Hematopoietic multipotent progenitor cell treated with erythropoietin and hydrocortisone succinate and interleukin-3 and kit ligand, for 4 days (in vitro differentiated cells): ENCODE results near the gene SDK1.
"Not testable (repeated sequence)": the region's sequence is repeated elsewhere in the genome, so short reads cannot be mapped to it uniquely, and the experiment has no call there.

ENCODE experiments used
- DNase-seq: peaks from one replicate; pipeline ENCODE4 v3.0.0-alpha.2; 2015

The SDK1 gene

DNA sequence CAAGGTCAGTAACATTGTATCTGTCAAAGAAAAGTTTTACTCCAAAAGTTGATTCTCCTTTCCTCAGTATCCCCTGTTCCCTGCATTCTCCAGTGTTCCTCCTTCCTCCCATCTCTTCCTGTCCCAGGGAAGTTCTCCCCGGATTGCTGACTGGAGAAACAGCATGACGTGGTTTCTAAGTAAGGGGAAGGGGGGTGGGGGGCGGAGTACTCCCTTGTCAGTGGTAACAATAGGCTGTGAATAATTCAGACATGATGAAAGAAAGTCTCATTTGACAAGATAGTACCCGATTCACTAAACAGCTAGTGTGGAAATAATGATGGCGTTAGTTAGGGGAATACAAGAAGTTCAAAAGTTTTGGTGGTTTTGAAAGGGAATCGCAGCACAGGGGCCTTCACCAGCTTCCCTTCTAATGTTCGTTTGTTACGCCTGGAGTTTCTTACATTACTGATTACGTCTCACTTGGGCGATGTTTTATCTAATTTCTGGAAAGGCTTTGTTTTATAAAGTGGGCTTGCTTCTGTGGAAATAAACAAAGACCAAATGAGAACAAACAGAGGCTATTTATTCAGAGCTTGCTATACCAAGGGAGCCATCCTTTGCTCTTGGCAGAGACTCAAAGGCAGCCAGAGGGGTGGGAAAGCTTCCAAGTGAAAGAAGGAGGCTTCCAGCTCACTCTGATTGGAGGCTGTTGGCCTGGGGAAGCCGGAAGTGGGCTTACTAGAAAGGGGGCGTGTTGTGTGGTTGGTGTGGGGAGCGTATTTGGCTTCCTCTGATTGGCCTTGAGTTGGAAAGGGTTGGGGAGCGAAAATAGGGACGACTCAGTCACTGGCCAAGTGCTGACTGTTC is 453.7 kb downstream of the SDK1 start:
- no peak for DNase-seq

DNA sequence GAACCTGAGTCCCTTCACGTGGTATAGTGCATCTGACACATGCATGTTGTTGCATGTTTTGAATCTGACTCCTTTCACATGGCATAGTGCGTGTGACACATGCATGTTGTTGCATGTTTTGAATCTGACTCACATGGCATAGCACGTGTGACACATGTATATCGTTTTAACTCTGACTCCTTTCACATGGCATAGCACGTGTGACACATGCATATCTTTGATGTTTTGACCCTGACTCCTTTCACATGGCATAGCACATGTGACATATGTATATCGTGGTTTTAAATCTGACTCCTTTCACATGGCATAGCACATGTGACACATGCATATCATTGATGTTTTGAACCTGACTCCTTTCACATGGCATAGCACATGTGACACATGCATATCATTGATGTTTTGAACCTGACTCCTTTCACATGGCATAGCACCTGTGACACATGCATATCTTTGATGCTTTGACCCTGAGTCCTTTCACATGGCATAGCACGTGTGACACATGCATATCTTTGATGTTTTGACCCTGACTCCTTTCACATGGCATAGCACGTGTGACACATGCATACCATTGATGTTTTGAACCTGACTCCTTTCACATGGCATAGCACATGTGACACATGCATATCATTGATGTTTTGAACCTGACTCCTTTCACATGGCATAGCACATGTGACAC is 454.9 kb downstream of the SDK1 start:
- not testable (repeated sequence) for DNase-seq

DNA sequence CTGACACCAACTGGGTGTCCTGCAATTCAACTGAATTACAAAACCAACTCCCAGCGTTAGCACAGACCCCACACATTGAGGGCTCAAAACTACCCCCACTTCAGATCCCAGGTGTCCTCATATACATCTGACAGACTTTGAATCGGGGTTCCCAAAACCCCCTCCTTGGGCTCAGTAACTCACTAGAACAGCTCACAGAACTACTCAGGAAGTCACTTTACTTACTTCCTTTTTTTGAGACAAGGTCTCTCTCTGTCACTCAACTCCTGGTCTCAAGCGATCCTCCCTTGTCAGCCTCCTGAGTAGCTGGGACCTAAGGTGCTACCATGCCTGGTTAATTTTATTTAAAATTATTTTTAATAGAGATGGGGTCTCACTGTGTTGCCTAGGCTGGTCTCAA is 456.0 kb downstream of the SDK1 start:
- no peak for DNase-seq

DNA sequence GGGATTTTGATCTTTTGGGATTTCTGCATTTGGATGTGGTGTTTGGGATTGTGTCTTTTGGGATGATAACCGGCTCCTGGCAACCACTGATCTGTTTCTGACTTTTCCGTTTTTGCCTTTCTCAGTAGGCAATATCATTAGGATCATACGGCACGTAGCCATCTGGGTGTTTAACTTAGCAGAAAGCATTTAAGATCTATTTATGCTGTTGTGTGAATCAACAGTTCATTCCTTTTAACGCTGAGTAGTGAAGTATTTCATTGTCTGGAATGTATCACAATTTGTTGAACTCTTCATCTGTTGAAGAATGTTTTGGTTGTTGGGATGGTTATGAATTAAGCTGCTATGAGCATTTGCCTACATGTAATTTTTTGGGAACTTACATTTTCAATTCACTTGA is 459.6 kb downstream of the SDK1 start:
- no peak for DNase-seq

DNA sequence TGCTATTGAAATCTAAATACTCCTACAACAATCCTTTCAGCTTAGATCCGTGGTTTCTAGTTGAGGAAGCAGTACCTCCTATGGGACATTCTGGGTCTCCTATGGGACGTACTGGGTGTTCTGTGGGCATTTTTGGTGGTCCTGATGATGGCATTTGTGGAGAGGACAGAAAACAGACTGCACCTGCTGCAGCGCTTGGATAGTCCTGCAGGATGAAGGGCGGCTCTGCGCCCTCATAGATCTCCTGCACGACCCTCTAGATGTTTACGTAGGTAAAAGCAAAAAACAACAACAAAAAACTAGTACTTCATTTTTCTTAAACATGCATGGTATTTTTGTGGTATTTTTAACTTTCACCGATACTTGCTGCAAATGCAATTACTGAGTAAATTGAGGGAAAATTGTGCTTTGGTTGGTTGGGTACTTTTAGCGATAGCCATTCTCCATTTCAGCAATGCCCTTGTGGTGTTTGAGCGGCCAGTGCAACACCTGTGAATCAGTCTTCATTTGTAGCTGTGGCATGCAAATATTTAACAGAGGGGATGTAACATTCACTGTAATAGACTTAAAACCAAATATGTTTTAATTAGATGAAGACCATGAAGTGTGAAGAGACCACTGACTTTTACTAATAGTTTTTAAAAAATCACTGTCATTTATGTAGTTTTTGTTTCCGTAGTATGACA is 461.2 kb downstream of the SDK1 start:
- DNase-seq: no peak

DNA sequence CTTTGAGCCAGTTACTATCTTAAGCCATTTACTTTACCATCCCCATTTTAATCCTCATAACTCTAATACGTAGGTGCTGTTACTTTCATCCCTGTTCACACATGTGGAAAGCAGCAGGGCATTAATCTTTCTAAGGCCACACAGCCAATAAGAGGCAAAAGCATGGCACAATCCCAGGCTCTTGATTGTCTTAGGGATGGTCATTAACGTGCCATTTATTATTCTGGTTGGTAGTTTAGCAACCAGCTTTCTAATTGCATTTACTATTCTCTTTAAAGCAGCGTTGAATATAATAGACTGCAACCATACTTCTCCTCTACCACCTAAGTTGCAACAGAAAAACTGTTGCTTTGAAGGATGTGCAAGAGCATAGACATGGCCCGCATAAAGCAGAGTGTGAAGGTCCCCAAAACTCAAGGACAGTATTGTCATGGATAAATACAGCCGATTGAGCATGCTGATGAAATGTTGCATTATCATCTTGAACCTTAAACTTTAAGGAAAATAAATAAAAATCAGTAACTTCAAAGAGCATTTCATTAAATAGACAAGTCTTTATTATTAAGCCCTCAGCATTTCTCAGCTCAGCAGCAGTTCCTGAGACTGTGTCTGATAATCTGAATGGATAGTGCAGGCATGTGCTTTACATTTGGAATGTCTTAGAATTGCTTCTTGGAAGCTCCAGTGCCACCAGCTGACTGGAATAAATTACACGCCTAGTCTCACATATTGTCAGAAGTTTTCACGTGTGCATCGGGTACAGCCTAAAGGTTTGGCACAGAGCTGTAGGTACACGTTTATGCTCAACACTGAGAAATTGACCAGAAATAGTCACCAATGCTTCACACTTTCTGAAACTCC is 467.1 kb downstream of the SDK1 start:
- no peak for DNase-seq

DNA sequence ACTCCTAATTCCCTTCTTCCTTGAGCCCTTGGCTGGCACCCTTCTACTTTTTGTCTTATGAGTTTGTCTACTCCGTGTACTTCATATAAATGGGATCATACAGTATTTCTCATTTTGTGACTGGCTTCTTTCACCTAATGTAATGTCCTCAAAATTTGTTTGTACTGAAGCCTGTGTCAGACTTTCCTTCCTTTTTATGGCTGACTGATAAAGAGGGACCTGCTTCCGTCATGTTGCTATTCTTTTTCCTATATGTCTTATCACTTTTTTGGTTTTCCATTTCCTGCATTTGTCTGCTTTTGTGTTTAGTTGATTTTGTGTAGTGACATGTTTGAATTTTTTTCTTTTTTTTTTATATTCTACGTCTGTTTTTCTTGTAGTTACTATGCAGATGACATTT is 470.9 kb downstream of the SDK1 start:
- DNase-seq: no peak

DNA sequence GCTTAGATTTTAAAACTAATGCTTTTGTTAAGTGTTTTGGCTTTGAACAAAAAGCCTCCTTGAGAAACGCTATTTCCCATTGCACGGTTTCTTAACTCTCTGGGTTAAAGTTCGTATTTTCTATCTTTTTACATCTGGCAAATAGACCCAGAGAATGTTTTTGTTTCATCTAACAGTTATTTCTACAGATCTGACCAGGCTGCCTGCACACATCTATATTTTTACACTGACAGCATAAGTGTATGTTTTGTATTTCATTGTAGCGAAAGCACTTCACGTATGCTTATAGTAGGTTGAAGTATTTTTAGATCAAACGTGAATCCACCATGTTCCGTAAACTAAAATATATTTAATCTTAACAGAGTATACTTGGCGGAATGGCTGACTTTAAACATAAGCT is 477.3 kb downstream of the SDK1 start:
- DNase-seq: no peak

DNA sequence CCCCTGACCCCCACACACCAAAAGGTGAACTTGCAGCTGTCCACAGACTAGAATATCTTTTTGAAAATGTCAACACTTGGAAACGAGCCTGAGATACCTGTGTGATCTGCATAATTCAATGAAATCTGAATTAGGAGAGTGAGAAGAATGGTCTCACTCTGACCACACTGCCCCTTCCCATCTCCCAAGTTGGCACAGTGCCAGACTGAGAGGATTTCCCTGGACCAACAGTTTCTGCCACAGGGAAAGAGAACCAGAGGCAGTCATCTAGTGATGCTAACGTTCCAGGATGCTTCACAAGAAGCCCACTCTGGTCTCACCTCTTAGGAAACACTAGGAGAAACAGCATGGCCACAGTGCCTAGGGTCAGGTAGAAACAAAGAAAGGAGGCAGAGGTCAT is 479.0 kb downstream of the SDK1 start:
- DNase-seq: no peak

DNA sequence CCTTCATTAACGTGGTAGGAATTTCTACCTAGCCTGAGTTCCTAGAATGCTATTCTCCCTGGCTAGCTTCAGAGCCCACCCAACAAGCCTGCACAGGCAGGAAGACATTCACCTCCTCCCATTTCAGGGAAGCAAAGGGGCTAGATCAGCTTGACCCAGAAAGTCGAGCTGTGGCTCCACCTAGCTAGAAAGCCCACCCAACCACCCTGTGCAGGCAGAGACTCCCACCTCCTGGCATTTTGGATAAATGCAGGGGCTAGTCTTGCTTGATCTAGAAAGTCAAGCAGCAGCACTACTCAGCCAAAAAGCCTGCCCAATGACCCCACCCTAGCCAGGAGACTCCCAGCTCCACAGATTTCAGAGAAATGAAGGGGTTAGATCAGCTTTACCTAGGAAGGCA is 479.5 kb downstream of the SDK1 start:
- DNase-seq: no peak

DNA sequence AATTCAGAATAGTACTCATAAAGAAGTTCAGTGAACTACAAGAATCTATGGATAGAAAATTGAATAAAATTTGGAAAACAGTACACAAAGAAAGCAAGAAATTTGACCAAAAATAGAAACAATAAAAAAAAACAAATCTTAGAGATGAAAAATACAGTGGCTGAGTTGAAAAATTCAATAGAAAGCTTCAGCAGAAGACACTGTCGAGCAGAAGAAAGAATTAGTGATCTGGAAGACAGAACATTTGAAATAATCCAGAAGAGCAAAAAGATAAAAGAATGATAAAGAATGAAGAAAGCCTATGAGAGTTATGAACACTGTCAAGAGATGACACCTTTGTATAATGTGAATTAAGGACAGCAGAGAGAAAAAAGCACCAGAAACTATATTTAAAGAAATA is 480.6 kb downstream of the SDK1 start:
- DNase-seq: no peak

DNA sequence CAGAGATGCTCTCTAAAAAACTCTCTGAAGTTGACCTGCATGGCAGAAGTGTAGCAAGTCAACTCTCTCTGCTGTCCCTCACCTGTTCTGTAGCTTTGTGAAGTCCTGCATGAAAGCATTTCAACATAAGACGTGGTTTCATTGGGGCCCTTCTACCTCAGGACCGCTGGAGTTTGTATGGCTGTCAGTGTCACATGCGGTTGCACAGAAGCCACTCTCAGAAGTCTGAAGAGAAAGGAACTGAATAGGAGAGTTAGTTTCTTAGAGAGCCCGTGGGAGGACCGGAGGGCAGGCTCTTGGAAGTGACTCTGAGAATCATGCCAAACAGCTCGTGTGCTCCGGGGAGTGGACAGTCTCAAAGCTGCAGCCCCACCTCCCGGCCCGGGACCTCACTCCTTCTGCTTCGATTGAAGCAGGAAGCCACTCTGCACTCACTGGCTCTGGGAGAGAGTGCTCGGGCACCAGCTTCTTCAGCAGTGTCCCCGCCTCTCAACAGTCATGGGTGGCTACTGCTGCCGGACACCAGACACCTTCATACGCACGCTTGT is 486.7 kb downstream of the SDK1 start:
- no peak for DNase-seq

DNA sequence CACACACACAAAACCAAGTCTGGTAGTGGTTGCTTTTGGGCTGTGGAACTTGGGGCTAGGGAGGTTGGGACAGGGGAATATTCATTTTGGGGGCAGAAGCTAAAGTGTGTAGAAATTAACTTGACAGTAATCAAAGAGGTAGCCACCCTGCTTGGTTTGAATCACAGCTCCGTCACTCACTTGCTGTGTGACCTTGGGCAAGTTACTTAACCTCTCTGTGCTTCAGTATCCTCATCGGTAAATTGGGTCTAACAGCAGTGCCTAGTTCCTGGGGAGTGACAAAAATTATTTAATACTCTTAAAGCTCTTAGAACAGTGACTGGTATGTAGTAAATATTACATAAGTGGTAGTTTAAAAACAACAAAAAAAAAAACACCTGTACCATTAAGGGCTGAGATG is 489.8 kb downstream of the SDK1 start:
- no peak for DNase-seq

DNA sequence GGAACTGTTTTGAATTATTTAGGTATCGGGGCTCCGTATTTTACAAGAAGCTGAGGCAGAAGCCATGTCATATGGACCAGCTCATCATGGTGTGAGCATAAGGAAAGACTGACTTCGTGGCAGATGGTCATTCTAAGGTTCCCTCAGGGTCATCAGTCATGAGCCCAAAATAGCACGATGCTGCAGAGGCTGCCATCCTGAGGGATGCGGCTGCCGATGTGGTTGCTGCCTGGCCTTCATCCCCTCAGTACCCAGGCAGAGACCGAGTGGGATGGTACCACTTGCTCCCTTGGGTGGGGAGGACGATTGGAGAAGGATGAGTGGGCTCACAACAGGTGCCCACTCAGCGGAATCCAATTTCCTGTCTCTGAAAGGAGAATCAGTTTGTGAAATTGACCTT is 490.3 kb downstream of the SDK1 start:
- DNase-seq: no peak

DNA sequence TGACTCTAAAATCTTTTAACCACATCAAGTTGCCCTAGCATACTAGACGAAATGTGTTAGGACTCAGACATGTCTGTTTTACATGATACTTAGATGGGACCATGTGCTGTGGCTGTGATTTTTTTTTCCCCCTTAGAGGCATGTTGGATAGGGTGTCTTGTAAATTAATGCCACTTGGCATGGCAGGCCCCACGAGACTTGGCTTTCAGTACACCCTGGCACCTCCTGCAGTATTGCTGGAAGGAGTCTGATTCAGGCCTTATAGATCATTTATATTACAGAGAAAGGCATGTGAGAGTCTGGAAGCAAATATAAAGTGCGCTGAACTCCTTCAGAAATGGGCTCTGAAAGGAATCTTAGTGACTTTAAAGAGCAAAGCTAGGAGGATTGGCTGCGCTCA is 494.1 kb downstream of the SDK1 start:
- no peak for DNase-seq

DNA sequence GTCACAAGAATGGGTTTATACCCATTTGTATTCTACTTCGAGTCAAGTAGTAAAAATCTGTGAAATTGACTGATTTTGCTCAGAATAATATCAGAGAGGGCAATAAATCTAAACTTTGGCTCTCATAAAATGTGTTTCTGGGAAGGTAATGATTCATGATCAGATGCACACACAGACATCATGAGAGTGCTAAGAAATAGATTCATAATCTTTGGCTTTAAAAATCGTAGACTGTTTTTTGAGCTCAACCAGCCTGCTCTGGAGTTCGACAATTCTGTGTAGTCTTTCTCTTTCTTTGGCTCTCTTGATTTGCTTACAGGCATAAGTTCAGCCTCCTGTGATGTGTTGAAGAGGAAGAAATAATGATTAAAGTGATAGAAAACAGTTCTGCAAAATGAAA is 494.7 kb downstream of the SDK1 start:
- DNase-seq: no peak

DNA sequence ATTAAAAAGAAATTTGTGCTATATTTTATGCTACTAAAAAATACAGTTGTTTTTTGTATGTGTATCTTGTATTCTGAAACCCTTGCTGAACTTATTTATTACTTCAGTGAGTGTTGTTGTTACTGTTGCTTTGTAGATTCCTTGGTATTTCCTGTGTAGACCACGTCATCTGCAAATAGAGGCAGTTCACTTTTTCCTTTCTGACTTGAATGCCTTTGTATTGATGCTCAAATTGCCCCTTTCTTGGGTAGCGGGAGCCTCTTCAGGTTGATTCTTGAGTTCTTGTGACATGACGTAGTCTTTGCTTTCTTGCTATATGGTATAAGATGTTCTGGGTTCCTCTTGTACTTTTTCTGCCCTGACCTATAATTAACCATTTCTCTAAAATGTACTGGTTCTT is 504.1 kb downstream of the SDK1 start:
- no peak for DNase-seq

DNA sequence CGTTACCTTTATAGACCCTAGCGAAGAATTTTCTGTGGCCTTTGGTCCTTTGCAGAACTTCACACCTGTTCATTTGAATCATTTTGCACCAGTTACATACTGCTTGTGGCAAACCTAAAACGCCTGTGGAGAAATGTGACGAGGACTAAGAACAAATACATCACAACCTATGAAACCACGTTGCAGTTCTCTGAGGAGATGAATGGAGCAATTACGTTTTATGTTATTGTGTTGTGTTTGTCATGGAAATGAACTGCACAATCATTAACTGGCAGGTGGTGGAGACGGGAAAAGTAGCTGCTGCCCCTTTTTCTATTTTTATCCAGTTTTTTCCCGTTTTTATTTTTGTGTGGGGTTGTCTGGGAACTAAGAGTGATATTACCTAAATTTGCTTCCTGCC is 505.5 kb downstream of the SDK1 start:
- DNase-seq: no peak

DNA sequence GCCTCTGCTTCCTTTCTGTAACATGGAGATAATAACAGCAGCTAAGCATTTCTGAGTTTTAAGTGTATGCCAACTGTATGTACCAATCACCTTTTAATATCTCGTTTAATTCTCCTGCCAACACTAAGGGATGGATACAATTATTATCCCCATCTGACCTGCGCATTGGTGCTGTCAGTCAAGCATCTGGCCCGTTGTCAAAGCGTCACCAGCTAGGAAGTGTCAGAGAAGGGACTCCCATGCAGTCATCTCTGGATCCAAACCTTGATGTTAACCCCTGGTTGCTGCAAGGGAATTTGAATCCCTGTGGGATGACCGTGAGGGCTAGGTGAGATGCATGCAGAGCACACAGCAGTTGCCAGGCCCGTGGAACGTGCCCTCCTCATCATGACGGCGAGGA is 506.8 kb downstream of the SDK1 start:
- DNase-seq: no peak

DNA sequence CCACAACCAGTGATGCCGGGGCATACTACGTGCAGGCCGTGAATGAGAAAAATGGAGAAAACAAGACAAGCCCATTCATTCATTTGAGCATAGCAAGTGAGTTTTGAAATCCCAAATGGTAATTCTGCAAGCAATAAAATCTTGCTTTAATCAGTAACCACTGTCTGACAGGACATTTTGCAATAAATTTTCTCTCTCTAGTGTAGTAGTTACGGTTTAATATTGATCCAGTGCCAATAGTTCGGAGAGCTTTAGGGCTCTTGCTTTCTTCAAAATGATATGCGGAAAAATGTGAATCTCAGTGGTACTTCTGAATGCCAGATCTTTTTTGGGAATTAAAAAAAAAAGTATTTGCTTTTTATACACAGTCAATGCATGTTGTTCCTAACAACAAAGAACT is 520.4 kb downstream of the SDK1 start:
- DNase-seq: no peak

DNA sequence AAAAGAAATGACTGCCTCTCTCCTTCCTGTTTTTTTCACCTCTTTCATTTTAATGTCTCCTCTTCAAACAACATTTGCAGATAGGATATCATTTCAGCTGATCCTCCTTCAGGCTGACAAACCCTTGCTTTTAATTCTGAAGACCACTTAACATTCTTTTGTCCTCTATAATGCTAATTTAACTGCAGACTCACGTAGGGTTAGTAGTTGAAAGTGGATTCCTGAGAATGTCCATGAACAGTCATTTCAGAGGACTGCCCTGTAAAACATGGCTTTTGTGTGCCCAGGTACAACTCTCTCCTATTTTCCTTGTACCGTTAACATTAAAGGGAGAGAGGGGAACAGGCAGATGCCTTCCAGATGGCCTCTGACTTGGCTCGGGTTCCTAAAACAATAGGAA is 524.4 kb downstream of the SDK1 start:
- DNase-seq: no peak

DNA sequence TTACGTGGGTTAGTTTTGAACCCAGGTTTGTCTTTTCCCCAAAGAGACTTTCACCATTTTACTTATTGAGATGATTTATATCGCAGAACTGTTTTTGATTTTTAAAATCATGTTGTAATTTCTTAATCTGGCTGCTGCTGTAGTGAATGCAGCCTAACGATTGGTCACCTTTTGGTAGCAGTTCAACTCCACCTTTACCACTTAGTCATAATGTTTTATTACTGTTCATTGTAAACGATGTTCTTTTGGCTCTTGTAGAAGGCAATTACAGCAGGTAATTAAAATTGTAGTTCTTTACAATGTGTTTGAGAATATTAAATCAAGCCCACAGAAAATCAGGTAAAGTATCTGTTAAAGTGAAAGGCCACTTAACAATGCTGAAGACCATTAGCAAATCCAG is 531.1 kb downstream of the SDK1 start:
- DNase-seq: no peak

DNA sequence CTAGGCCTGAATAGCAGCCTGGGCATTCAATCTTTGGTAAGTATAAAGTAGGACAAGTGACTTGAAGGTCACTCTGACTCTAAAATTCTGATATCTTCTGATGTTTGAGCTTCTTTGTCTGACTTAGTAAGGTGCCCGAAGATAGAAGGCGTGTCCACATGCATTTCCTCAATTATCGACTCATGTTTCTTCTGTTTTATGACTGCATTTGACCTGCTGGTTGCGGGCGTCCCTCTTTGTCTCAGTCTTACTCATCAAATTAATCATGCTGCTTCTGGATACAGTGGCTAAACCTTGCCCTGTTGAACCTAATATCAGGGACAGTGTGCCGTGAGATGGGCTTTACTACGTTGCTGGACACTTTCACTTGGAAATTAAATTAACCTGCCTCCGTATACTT is 534.1 kb downstream of the SDK1 start:
- no peak for DNase-seq
